Measurements from ENCODE around the gene MRC2.

MRC2 gene

GRCh38 chr17:62700964-62701705 lies 73.7 kb downstream of the MRC2 start:
- H3K4me3 Mint-ChIP-seq = no peak overlapping the region
- peaks cover under 1% of the 10 kb centered on the region for H3K9me3 Mint-ChIP-seq

GRCh38 chr17:62701706-62702085 lies 74.2 kb downstream of the MRC2 start:
- Mint-ChIP-seq H3K4me3 (no peak overlapping the region), H3K9me3 (peaks cover 4% of the 10 kb centered on the region), H3K27me3 (ENCODE audit: low read depth, poor library complexity) (peaks cover 37% of the 10 kb centered on the region), H3K4me1 (peaks cover 32% of the 10 kb centered on the region), H3K27ac (no peak overlapping the region), H3K36me3 (ENCODE audit: low read depth) (no peaks in the 10 kb centered on the region)
- no peak for DNase-seq
- no peak for TF ChIP-seq CTCF (IDR thresholded peaks at IDR 0.05)

More at GRCh38 chr17:62700964-62701705, 73.7 kb downstream of the MRC2 start:
- DNase-seq = no peak
- H3K27me3 Mint-ChIP-seq (ENCODE audit: low read depth, poor library complexity) = peaks cover 35% of the 10 kb centered on the region
- no peak overlapping the region for H3K27ac Mint-ChIP-seq
- H3K4me1 Mint-ChIP-seq = peaks cover 32% of the 10 kb centered on the region
- no peaks in the 10 kb centered on the region for H3K36me3 Mint-ChIP-seq (ENCODE audit: low read depth)
- TF ChIP-seq CTCF (IDR thresholded peaks at IDR 0.05) = no peak

DNA sequence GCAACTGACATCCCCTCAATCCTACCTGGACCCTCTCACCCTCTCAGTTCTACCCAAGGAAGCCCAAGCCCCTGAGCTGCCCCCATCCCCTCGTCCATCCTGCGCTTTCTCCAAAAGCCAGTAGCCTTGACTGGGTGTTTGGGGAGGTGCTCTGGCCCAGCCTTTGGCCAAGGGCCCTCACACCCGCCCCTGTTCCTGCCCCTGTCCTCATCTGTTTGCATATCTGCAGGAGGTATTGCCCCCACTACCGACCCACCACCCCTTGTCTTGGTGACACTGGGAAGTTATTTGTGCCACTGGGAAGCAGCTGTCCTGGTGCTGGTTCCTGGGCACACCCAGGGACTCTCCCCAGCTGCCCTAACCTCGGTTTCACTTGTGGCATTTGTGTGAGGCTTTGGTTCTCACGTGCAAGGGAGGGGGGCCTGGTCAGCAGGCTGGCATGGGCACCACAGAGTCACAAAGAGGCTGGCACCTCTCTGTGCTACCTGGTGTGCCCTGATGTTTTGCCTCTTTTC lies 75.3 kb downstream of the MRC2 start:
- TF ChIP-seq CTCF (IDR thresholded peaks at IDR 0.05) = no peak
- Mint-ChIP-seq H3K9me3 (peaks cover 12% of the 10 kb centered on the region), H3K4me1 (peaks cover 27% of the 10 kb centered on the region), H3K4me3 (no peak overlapping the region), H3K27ac (no peak overlapping the region), H3K36me3 (ENCODE audit: low read depth) (peaks cover 5% of the 10 kb centered on the region), H3K27me3 (ENCODE audit: low read depth, poor library complexity) (peaks cover 43% of the 10 kb centered on the region)
- no peak for DNase-seq

DNA sequence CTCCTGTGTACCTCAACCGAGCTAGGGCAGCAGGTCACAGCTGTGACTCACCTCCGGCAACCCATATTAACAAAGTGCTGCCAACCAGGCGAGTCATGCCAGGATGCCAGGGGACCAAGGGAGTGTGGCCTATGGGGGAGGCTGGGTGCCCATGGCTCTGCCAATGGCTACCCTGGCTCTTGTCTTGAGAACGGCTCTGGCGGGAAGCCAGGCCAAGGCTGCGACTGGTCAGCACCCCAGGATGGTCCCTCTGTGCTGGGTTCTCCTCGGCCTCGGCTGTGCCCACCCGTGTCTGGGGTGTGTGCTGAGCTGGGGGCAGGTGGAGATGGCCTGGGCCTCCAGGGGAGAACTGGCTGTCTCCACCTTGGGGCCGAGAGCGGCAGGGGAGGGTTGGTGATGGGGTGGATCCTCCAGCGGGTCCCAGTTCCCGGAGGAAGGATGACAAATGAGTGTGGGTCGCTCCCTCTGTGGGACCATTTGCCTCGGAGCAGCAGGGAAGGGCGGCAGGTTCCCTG lies 75.8 kb downstream of the MRC2 start:
- H3K27ac Mint-ChIP-seq = no peak overlapping the region
- peak overlapping the region; percentile 57 for H3K4me3 Mint-ChIP-seq
- DNase-seq = no peak
- peaks cover 13% of the 10 kb centered on the region for H3K9me3 Mint-ChIP-seq
- no peak for TF ChIP-seq CTCF (IDR thresholded peaks at IDR 0.05)
- H3K4me1 Mint-ChIP-seq = peaks cover 26% of the 10 kb centered on the region
- H3K36me3 Mint-ChIP-seq (ENCODE audit: low read depth) = peaks cover 5% of the 10 kb centered on the region
- H3K27me3 Mint-ChIP-seq (ENCODE audit: low read depth, poor library complexity) = peaks cover 43% of the 10 kb centered on the region

GRCh38 chr17:62703776-62704380 lies 76.4 kb downstream of the MRC2 start:
- DNase-seq = peak; percentile 91
- Mint-ChIP-seq H3K36me3 (ENCODE audit: low read depth) (peaks cover 5% of the 10 kb centered on the region), H3K27me3 (ENCODE audit: low read depth, poor library complexity) (peaks cover 43% of the 10 kb centered on the region), H3K9me3 (peaks cover 19% of the 10 kb centered on the region), H3K27ac (no peak overlapping the region), H3K4me3 (peak overlapping the region; percentile 57), H3K4me1 (peaks cover 26% of the 10 kb centered on the region)
- TF ChIP-seq CTCF (IDR thresholded peaks at IDR 0.05) = peak; percentile 79

All from nephron progenitor cell (in vitro differentiated cells).